RPMI8226 (cell line): ENCODE measurements around the gene CMIP.
A peak's percentile ranks its signal among the peaks of the same experiment; 100 is the strongest.
"Not testable (repeated sequence)": the region's sequence is repeated elsewhere in the genome, so short reads cannot be mapped to it uniquely, and the experiment has no call there.

Experiments
- DNase-seq: peaks from one replicate; pipeline ENCODE4 v3.0.0-alpha.2; 2015

CMIP gene

DNA sequence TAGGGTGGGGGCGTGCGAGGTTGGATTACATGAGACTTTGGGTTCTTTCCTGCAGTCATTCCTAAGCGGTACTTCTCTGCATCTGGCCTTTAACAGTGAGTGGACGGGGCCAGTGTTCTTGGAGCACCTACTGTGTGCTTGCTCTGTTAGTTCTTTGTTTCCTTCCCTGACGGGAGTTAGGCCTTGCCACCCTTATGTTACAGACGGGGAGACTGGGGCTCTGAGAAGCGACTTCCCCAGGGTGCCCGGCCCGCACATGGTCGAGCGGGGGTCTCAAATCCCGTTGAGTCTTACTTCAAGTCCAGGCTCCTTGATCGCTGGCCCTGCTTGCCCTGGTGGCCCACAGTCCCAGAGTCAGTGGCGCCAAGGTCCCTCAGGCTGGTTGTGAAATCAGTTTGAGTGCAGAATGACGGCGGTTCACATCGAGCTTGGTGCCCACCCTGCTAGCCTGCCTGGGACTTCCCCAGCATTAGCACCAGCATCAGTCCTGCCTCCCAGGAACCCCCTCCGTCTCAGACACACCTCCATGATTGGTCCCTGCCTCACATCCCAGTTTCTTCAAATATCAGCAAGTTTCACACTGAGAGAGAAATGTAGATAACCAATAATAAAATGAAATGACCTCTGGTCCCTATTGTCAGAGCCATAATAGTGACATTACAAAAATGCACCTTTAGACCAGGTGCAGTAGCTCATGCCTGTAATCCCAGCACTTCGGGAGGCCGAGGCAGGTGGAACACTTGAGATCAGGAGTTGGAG is 128.0 kb downstream of the CMIP start:
- DNase-seq, result no peak

GRCh38 chr16:81573533-81574020 is 129.0 kb downstream of the CMIP start:
- no peak for DNase-seq

DNA sequence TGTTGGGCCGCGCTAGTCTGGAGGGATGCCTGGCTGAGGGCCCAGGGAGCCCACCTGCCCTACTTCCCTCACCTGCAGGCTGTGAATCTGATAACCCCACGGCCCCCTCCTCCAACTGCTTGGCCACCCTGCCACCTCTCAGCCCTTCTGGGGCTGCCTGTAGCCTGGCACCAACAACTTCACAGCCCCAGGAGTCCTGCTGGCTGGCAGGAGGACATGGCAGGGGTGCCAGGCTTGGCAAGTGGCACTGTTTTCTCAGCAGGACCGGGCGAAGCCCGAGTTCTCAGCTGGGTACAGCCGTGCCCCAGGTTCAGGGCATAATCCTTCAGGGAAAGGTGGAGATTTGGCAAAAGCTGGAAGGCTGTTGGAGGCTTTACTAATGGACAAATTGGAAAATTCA is 129.6 kb downstream of the CMIP start:
- DNase-seq, result no peak

DNA sequence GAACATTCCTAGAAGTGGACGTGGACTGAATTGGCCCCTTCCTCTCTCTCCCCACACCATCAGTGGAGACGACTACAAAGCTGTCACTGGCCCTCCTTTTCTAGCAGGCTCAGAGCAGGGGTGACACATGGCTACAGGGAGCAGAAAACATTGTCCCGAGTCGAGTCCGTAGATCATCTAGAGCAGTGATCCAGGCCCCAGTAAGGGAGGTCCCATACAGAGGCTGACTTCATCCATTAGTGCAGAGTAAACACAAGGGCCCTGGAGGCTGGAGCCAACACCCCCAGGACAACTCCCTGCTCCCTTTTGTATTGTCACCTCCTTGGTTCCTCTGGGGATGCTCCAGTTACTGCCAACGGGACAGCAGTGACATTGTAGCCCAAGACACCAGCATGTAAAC is 130.7 kb downstream of the CMIP start:
- no peak for DNase-seq

GRCh38 chr16:81575834-81576233 is 131.2 kb downstream of the CMIP start:
- no peak for DNase-seq

- DNase-seq, result no peak
Observed at GRCh38 chr16:81576696-81577095, 132.1 kb downstream of the CMIP start.

GRCh38 chr16:81577272-81577671 is 132.7 kb downstream of the CMIP start:
- not testable (repeated sequence) for DNase-seq

GRCh38 chr16:81578076-81578475 is 133.5 kb downstream of the CMIP start:
- DNase-seq, result no peak

DNA sequence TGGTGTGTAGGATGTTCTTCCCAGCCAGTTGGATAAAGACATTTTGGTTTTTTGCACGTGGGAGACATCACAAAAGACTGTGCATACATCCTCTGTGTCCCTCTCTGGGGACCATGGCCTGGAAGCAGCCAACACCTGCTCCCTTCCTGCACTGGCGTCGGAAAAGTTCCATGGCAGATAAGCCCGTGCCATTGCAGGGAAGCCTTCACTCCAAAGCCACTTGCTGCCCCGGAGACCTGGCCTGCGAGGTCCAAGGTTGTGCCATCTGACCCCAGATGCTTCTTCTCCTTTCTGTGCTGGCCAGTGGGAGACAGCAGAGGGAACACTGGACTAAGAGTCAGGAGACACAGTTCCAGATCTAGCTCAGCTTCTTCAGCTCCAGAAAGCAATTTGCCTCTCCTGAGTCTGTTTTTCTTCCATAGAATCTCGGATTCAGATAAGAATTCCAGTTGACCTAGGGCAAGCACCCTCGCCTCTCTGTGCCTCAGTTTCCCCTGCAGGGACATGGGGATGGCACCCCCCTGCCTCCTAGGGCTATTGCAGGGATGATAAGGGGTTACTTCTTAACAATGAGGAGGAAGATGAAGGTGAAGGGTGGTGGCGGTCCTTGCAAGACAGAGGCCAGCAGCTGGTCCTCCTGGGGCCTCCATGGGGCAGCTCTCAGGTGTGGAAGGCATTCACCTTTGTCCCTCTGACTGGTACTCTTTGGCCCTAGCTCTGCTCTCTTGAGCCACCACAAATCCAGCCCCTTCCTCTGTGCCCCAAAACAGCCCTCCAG is 134.2 kb downstream of the CMIP start:
- DNase-seq, result no peak

GRCh38 chr16:81581107-81581506 is 136.5 kb downstream of the CMIP start:
- no peak for DNase-seq

DNA sequence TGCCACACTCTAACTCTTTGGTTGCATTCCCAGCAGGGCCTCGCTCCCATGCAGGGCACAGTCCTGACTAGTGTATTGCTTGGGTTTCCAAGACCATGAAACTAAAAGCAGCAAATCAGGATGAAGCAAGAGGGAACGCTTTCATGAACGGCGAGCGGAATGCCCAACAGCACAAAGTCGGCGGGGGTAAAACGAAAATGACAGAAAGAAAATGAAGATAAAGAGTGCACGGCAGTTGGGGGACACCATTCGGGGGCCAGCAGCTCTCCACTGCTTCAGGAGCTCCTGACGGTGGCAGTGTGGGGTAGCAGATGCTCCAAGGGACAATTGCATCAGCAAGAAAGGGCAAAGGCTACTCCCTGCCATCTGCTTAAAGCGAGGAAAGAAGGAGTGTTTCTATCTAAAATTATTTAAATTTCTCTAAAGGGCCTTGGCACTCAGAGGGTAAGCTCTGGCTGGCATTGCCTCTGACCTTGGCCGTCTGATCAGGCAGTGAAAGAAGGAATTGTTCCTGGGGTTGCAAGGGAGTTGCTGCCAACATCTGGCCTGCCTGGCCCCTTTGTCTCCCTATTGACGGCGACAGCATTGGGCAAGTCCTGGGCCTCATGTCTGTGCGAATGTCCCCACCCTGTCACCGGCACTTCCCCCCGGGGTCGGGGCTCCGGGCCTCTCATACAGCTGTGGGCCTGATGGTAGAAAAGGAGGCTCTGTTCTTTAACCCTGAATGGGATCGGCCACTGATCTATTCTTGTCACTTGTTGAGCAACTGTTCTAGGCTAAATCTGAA is 138.2 kb downstream of the CMIP start:
- no peak for DNase-seq

- no peak for DNase-seq
Observed at GRCh38 chr16:81583893-81584631, 139.5 kb downstream of the CMIP start.

DNA sequence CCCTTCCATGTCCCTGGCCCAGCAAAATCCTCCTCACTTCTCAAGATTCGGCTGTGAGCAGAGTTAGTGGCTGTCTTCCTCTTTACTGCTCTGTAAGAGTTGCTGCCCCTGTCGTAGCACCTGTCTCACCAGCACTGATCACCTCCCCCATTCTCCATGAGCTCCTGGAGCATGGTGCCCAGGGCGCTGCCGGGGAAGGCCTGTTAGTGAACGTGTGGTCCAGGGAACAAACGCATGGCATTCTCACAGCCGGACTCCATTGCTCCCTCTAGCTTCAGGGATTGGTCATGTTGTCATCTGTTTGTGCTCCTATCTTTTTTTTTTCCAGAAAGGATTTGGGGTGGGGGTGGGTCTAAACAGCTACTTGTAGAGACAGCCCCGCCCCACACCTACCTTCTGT is 141.2 kb downstream of the CMIP start:
- no peak for DNase-seq

GRCh38 chr16:81586417-81586816 is 141.8 kb downstream of the CMIP start:
- DNase-seq, result no peak

DNA sequence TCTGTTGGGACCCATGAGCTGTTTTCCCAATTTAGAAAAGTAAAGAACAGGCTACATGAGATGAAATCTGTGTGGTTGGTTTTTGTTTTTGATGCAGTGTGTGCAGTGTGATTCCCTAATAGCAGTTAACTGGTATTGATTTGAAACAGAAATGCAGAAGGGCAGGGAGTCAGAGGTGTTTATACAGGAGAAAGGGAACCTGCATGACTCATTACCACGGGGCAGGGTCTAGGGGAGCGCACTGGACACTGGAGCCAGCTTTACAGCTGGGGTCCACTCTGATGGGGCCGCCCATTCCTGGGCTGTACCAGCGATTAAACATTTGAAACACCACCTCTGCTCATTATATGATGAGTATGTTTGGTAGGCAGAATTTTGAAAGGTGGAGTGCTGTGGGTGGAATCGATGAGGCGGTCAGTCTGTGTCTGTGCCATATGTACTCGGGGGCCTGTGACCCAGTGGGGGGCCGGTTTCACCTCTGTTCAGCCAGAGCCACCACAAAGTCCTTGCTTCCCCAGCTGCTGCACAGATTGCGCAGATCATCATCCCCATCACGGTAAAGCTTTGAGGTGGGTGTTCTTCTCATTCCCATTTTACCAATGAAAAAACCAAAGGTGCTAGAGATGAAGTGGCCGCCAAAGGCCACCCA is 142.5 kb downstream of the CMIP start:
- DNase-seq, result no peak

DNA sequence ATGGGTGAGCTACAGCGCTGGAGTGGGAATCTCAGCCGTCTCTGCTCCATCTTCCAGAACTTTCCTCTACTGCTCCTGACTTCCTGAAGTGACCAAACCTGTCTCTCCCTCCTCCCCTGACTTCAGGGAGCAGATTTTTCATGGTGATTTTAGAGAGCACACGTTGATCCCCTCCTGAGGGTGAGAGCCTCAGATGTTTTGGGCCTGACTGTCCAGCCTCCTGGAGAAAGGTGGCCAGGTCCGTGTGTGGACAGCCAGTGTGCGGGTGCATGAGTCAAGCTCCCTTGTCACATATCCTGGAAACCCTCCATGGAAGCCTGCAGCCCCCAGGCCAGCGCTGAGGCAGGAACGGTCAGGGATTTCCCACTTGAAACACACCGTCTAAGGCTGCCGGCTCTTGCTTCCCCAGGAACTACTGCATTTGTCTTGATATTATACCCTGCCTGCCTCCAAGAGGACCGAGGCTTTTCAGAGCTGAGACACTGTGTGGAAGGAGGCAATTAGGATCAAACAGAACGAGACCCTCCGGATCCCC is 143.1 kb downstream of the CMIP start:
- DNase-seq, result no peak

GRCh38 chr16:81588326-81589081 is 143.9 kb downstream of the CMIP start:
- DNase-seq, result no peak

DNA sequence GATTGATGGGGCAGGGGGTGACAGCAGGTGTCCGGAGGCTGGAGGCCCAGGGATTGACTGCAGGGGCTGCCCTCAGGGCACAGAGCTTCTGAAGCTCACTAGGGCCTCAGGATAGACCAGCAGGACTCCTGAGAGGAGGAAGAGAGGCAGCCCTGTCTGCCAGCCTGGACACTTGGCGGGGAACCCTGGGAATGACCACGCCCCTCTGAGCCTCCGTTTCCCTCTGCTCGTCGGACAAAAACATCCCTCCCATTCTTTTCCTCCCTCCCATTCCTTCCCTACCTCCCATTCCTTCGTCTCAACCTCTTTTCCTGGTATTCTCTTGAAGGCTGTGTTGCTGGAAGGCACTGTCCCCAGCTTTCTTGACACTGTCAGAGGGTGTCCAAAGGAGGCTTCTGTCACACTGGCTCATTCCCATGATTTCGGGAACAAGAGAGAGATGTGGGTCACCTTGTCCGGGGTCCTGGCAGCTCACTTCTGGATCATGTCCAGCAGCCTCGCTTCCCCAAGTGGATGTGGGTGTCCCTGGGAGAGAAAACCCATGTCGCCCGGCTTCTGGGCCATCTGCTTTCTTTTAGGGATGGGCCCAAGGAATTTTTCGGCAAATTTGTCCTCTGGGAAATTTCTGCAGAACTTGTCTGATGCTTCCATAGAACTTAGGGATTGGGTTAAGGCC is 145.5 kb downstream of the CMIP start:
- no peak for DNase-seq

GRCh38 chr16:81590714-81591544 is 146.3 kb downstream of the CMIP start:
- peak; percentile 53 for DNase-seq

DNA sequence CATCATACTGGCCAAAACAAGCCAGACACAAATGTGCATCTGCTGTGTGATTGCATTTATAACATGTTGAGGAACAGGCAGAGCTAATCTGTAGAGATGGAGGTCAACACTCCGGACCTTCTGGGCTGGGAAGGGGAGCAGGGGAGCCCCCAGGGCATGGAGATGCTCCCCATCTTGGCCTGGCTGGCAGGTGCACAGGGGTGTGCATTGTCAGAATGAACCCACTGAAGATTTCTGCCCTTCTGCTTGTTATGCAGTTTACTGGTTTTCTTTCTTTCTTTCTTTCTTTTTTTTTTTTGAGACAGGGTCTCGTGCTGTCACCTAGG is 146.9 kb downstream of the CMIP start:
- no peak for DNase-seq
